HG03135 (cell line): Measurements from ENCODE around the gene ADORA2A.

Experiments used
- ATAC-seq: cut with Tn5 transposase; IDR thresholded peaks from one replicate; pipeline ENCODE4 v1.9.1; 2021; ENCODE audit warnings: mild to moderate bottlenecking, moderate library complexity; ENCODE audit not compliant: unreplicated experiment

Gene ADORA2A

DNA sequence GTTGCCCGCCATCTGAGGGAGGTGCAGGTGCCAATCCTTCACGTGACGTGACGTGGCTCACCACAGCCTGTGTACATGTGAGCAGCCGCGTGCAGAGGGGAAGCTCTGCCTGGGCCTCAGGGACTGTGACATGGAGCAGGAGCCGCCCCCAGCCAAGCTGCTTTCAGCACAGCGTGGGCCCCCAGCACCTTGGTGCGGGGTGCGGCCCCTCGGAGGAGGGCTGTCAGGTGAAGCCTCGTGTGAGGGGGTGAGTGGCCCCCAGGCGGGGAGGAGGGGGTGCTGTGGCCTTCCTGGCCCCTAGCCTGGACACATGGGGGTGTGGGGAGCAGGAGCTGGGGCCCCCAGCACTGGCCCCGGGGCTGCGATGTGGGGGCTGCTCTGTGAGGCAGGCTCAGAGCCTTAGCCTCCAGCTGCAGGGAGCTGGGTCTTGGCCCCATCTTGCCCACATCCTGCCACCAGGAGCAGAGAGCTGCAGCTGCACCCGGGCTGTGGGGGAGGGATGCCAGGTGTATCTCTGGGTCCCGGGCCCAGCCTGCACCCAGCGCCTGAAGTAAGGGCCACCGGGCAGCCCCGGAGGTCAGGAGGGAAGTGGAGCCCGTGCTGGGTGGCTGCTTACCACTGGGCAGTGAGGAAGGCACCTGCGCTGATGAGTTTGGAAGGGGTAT, at the start of gene ADORA2A:
Gene ADORA2A (plus strand): TSS at position 100 of the 665 bp plus-strand sequence. CDS start 5,806 bp downstream, outside the sequence.
- peak; percentile 42 for ATAC-seq

- ATAC-seq = no peak
These were observed 47.9 kb upstream of the ADORA2A start for GRCh38 chr22:24379536-24379935.

DNA sequence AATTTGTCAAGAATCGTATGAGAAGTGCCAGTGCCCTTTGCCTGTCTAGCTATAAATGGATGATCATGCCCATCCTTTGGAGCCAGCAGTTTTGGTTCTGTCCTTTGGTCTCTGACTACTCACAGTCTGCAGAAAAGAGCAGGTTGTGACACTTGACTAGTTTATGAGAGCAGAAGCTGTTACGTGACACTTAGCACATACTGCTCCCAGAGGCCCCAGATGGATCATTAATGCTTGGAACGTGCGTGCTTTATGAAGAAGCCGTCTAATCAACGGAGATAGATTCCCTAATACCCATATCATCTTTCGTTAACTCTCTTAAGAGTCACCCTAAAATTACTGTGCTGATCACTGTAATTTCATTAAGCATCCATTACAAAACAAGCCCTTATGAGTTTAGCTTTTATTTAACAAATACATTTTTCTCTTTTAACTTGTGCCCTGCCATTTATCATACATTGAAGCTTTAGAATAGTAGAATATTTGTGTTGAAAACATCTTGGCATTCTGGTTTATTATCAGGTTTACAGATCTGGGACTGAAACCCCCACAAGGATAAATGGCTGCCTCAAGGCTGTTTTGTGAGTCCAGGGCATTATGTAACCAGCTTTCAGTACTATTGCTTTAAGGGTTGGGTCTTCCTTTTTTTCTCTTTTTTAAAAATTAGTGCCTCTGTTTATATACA, 47.0 kb upstream of the ADORA2A start:
- no peak for ATAC-seq

DNA sequence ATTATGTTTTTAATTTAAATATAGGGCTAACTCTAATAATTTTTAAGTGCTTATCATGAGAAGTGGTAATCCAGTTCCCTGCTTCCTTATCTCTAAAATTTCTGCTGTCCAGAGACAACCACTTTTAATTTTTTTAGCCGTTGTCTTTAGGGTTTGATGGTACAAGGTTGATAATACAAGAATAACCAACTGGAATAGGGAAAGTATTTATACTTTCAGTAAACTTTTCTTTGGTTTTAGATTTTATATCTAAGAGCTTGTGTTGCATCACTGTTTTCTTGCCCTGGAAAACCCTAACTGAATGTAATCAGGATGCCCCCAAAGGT, 46.5 kb upstream of the ADORA2A start:
- ATAC-seq = no peak

DNA sequence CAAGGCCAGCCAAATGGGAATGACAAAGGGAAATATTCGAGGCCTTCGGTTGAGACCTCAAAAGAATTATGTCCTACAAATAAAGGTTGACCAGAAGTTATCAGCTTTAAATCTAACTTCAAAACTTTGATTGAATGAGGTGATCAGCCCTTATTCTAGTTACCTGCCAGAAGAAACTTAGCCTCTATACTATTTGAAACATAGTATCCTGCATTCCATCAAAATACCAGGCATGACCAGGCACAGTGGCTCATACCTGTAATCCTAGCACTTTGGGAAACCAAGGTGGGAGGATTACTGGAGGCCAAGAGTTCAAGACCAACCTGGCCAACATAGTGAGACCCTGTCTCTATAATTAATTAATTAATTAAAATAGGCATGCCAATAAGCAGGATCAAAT, 44.3 kb upstream of the ADORA2A start:
- ATAC-seq = no peak

GRCh38 chr22:24384131-24384530, 43.3 kb upstream of the ADORA2A start:
- ATAC-seq = no peak

DNA sequence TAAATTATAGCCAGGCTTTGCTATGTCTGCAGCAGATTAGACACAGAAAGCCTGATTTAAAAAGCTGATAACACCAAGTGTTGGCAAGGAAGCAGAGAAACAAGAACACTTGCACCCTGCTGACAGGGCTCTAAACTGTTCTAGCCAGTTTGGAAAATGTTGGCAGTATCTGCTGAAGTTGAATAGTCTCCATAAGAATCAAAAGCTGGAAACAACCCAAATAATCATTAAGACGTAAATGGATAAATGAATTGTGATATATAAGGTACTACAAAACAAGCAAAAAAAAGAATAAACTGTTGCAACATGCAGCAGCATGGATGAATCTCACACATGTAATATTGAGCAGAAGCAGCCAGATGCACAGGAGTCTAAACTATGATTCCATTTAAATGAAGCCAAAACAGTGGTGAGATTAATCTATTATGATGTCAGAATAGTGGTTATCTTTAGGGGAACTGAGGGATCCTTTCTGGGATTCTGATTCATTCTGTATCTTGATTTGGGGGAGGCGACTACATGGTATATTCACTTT, 40.4 kb upstream of the ADORA2A start:
- no peak for ATAC-seq

DNA sequence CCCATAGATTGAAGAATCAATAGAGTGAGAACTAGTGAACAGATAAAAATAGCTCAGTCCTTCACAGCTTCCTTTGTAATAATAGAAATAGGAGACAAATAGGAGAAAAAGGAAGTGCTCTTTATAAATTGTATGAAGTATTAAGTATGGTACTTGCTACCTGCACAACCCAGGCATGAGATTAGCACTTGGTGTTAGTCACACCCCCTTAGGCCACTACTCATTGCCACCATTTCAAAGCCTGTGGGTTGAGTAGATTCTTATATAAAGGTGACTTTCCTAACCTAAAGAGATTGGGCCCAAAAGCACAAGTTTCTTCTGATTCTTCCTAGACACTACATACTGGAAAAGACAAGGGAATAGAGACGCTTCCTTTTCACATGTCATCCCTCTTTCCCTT, 37.7 kb upstream of the ADORA2A start:
- no peak for ATAC-seq

DNA sequence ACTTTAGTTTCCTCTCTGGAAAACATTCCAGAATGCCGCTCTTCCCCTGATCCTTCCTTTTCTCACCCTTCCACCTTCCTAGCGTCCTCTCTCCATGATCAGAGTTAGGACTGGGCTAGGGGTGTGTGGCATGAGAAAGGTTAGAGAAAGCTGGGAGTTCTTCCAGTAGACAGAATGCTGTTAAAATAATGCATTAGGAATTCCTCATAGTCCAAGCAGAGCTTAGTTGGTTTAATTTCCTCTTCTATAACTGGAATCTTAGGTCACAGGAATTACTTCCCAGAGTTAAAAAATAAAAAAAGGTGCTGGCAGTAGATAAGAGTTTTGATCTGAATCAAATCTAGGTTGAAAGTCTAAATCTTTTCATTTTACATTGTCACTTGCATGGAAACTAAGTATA, 37.2 kb upstream of the ADORA2A start:
- no peak for ATAC-seq

GRCh38 chr22:24390576-24390975, 36.8 kb upstream of the ADORA2A start:
- no peak for ATAC-seq

DNA sequence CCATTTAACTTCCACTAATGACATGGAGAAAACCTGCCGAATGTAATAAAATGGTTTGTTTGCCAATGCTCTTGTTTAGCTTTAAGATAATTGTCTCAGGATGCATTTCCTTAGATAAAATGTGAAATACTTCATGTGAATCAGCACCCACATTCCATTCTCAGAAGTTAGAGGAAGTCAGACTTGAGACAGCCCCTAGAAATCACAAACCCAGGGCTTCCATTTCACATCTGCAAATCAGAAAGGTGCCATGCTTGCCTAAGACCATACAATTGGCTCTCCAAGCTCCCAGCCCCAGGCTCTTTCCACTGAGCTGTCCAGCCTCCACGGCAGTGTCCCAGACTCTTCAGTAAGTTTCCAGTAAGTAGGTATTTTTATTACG, 35.6 kb upstream of the ADORA2A start:
- no peak for ATAC-seq

- ATAC-seq = no peak
These were observed 35.0 kb upstream of the ADORA2A start for GRCh38 chr22:24392218-24392931.

GRCh38 chr22:24393012-24393559, 34.3 kb upstream of the ADORA2A start:
- ATAC-seq = no peak

GRCh38 chr22:24393848-24394247, 33.6 kb upstream of the ADORA2A start:
- ATAC-seq = no peak

GRCh38 chr22:24394254-24394653, 33.1 kb upstream of the ADORA2A start:
- no peak for ATAC-seq

DNA sequence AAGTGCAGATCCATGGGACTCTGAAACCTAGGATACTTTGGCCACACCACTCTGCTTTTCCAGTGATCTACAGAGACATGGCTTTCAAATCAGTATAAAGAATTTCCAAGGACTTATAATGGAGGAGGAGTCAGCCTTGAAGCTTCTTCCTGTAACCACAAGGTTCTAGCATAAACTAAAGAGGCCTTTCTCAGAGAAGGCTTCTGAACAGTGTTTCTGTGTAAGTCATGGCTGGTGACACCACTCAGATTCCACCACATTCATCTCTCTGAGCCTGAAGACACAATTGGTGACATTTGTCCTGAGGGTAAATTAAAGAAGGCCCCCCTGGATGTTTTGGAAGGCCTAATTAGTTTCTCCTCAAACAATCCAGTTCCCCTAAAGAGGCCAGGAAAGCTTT, 29.0 kb upstream of the ADORA2A start:
- ATAC-seq = no peak

DNA sequence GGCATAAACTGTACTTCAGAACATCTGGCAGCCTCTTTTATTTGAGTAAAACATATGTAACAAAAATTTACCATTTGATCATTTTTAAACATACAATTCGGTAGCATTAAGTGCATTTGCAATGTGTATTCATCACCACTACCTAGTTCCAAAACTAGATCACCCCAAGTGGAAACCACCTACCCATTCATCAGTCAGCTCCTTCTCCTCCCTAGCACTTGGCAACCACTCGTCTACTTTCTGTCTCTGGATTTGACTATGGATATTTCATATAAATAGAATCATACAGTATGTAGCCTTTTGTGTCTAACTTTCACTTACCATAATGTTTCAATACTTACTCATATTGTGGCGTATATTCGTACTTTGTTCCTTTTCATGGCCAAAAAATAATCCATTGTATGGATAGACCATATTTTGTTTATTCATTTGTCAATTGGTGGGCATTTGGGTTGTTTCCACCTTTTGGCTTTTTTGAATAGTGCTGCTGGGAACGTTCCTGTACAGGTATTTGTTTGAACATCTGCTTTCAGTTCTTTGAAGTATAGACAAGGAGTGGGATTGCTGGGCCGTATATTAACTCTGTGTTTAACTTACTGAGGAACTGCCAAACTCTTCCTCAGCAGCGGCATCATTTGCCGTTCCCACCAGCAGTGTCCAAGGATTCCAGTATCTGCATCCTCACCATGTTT, 27.2 kb upstream of the ADORA2A start:
- no peak for ATAC-seq

- no peak for ATAC-seq
These were observed 26.4 kb upstream of the ADORA2A start for GRCh38 chr22:24400726-24401596.

- ATAC-seq = no peak
These were observed 25.4 kb upstream of the ADORA2A start for GRCh38 chr22:24401931-24402367.
